Stimulated activated naive CD8-positive, alpha-beta T cell treated with anti-CD3 and anti-CD28 coated beads, Interleukin-15, Interleukin-2, amounts not matched to agents 100 ng/mL and 50 ng/mL, for 24 hours (primary cell): Measurements from ENCODE around the gene OMA1.
"Not testable (repeated sequence)": the region's sequence is repeated elsewhere in the genome, so short reads cannot be mapped to it uniquely, and the experiment has no call there.

Source experiments
- H3K27ac Mint-ChIP-seq: one replicate; pipeline ENCODE4 v1.8.0; 2021; ENCODE audit warnings: mild to moderate bottlenecking, mixed read lengths
- H3K27me3 Mint-ChIP-seq: one replicate; pipeline ENCODE4 v1.8.0; 2021; ENCODE audit warnings: mixed read lengths
- H3K36me3 Mint-ChIP-seq: one replicate; pipeline ENCODE4 v1.8.0; 2021; ENCODE audit warnings: low read depth, mixed read lengths
- H3K4me1 Mint-ChIP-seq: one replicate; pipeline ENCODE4 v1.8.0; 2021; ENCODE audit warnings: low read depth, mixed read lengths
- H3K4me3 Mint-ChIP-seq: one replicate; pipeline ENCODE4 v1.8.0; 2021; ENCODE audit warnings: mild to moderate bottlenecking, mixed read lengths
- H3K9me3 Mint-ChIP-seq: one replicate; pipeline ENCODE4 v1.8.0; 2021; ENCODE audit warnings: mixed read lengths

OMA1 gene

DNA sequence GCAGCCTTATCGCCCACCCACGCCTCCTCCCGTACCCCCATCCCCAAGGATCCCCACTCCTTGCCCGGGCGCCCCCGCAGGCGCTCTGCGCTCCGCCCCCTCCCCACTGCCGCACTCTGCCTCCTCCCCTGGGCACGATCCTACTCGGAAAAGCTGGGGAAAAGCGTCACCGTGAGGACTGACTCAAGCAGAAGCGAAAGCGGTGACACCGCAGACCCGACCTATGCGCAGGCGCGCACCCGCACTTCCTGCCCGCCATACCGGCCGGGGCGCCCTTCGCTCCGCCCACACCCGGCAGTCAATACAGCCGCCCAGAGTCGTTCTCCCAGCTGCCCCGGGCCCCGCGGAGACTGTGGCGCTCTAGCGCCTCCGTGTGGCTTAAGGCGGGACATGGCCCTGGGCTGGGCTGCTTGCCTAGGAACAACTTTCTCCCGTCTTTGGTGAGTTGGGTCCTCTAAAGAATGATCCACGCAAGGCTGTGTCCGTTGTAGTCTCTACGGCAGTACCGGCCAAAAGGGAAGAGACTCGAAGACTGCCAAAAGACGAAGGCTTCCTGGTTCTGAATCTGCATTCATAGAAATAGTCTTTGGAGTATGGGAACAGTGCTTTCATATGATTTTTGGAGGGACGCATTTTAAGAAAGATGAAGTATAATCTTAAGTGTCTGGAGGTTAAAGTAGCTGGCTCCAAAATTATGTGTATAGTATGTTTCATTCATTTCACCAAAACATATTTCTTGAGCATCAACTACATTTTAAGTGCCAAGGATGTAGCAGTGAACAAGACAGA, at the start of gene OMA1:
Gene OMA1 (minus strand): TSS at position 207 of the 789 bp plus-strand sequence. CDS start 7,432 bp downstream, outside the sequence.
- Mint-ChIP-seq H3K27me3 (no peaks in the 10 kb centered on the region), H3K4me1 (peaks cover 33% of the 10 kb centered on the region), H3K36me3 (no peaks in the 10 kb centered on the region), H3K9me3 (no peaks in the 10 kb centered on the region), H3K27ac (peak within 1 kb of the TSS; percentile 95), H3K4me3 (peak within 1 kb of the TSS; percentile 93)

DNA sequence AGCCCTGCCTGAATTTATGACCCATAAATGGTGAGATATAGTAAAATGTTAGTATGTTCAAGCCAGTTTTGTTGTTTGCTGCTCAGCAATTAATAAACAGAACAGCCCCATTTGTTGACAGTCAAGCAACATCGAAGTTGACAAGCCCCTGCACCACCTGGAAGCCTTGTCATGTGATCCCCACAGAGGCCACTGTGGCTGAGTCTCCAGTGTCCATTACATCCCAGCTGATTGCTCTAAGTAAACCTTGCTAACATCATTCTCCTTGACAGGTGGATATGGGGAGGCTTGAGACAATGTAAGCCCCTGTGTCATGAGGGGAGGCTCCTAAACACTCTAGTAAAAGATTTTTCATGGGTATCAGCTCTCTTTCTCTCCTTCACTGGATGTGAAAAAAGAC, 48.0 kb upstream of the OMA1 start:
- Mint-ChIP-seq H3K36me3 (no peaks in the 10 kb centered on the region), H3K4me3 (no peak overlapping the region), H3K4me1 (no peaks in the 10 kb centered on the region), H3K9me3 (no peaks in the 10 kb centered on the region), H3K27ac (no peak overlapping the region), H3K27me3 (peaks cover 40% of the 10 kb centered on the region)

GRCh38 chr1:58592522-58593134, 46.1 kb upstream of the OMA1 start:
- peaks cover 23% of the 10 kb centered on the region for H3K27me3 Mint-ChIP-seq
- H3K4me3 Mint-ChIP-seq, result no peak overlapping the region
- no peaks in the 10 kb centered on the region for H3K36me3 Mint-ChIP-seq
- H3K9me3 Mint-ChIP-seq, result no peaks in the 10 kb centered on the region
- no peak overlapping the region for H3K27ac Mint-ChIP-seq
- H3K4me1 Mint-ChIP-seq, result no peaks in the 10 kb centered on the region

- Mint-ChIP-seq H3K27me3 (peaks cover 26% of the 10 kb centered on the region), H3K36me3 (no peaks in the 10 kb centered on the region), H3K9me3 (no peaks in the 10 kb centered on the region), H3K27ac (no peak overlapping the region), H3K4me1 (no peaks in the 10 kb centered on the region), H3K4me3 (no peak overlapping the region)
These were observed 45.3 kb upstream of the OMA1 start for GRCh38 chr1:58591806-58592205.

DNA sequence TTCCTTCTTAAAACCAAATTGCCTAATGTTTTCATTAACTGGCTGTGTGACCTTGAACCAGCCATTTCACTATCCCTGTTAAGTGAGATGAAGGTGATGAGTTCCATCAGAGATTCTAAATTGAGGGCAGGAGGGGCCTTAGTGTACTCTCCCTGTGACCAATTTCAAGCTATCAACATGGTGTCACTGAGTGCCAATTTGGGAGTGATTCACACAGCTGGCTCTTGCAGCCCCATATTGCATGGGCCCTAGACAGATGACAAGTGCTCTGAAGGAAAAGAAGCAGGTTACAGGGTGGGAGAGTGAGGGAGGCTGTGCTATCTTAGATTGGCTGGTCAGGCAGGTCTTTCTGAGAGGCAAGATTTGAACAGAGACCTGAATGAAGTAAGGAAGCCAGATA, 43.5 kb upstream of the OMA1 start:
- Mint-ChIP-seq H3K4me3 (no peak overlapping the region), H3K9me3 (no peaks in the 10 kb centered on the region), H3K27ac (no peak overlapping the region), H3K36me3 (no peaks in the 10 kb centered on the region), H3K27me3 (peaks cover 38% of the 10 kb centered on the region), H3K4me1 (peaks cover 6% of the 10 kb centered on the region)

- Mint-ChIP-seq H3K27ac (no peak overlapping the region), H3K4me3 (no peak overlapping the region), H3K36me3 (no peaks in the 10 kb centered on the region), H3K4me1 (peaks cover 21% of the 10 kb centered on the region), H3K27me3 (peaks cover 36% of the 10 kb centered on the region), H3K9me3 (no peaks in the 10 kb centered on the region)
These were observed 41.9 kb upstream of the OMA1 start for GRCh38 chr1:58588396-58588795.

- H3K9me3 Mint-ChIP-seq, result no peaks in the 10 kb centered on the region
- no peaks in the 10 kb centered on the region for H3K36me3 Mint-ChIP-seq
These were observed 41.1 kb upstream of the OMA1 start for GRCh38 chr1:58587667-58588066.

GRCh38 chr1:58586271-58586670, 39.7 kb upstream of the OMA1 start:
- no peaks in the 10 kb centered on the region for H3K36me3 Mint-ChIP-seq
- no peak overlapping the region for H3K27ac Mint-ChIP-seq
- peaks cover 22% of the 10 kb centered on the region for H3K4me1 Mint-ChIP-seq
- H3K4me3 Mint-ChIP-seq, result no peak overlapping the region
- peaks cover 33% of the 10 kb centered on the region for H3K27me3 Mint-ChIP-seq
- H3K9me3 Mint-ChIP-seq, result no peaks in the 10 kb centered on the region

More at GRCh38 chr1:58587667-58588066, 41.1 kb upstream of the OMA1 start:
- H3K27ac Mint-ChIP-seq, result no peak overlapping the region
- peaks cover 34% of the 10 kb centered on the region for H3K27me3 Mint-ChIP-seq
- peaks cover 22% of the 10 kb centered on the region for H3K4me1 Mint-ChIP-seq
- H3K4me3 Mint-ChIP-seq, result no peak overlapping the region

DNA sequence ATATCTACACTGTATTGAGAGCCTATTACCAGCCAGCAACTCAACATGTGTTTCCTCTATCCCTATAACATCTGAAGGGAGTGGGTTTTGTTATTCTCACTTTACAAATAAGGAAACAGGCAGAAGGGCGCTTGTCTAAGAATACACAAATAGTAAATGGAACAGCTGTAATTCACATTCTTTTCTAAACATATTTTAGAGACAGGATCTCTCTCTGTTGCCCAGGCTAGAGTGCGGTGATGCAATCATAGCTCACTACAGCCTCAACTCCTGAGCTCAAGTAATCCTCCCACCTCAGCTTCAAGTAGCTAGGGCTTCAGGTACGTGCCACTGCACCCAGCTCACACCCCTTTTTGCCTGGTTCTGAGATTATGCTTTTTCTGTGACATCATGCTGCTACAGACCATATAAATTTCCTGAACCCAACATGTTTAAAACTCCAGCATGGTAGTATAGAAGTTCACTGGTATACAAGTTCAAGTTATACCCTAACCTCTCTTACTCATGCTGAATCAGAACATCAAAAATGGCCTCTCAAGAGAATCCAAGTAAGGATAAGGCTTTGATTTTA, 39.1 kb upstream of the OMA1 start:
- Mint-ChIP-seq H3K4me3 (no peak overlapping the region), H3K4me1 (peaks cover 22% of the 10 kb centered on the region), H3K9me3 (no peaks in the 10 kb centered on the region), H3K36me3 (no peaks in the 10 kb centered on the region), H3K27ac (no peak overlapping the region), H3K27me3 (peaks cover 37% of the 10 kb centered on the region)

- Mint-ChIP-seq H3K36me3 (no peaks in the 10 kb centered on the region), H3K4me1 (peaks cover 22% of the 10 kb centered on the region), H3K27ac (no peak overlapping the region), H3K4me3 (no peak overlapping the region), H3K9me3 (no peaks in the 10 kb centered on the region), H3K27me3 (peaks cover 33% of the 10 kb centered on the region)
These were observed 38.6 kb upstream of the OMA1 start for GRCh38 chr1:58585166-58585565.

- Mint-ChIP-seq H3K4me3 (no peak overlapping the region), H3K4me1 (peaks cover 22% of the 10 kb centered on the region), H3K27me3 (peaks cover 41% of the 10 kb centered on the region), H3K36me3 (no peaks in the 10 kb centered on the region), H3K27ac (peak overlapping the region; percentile 27), H3K9me3 (no peaks in the 10 kb centered on the region)
These were observed 37.8 kb upstream of the OMA1 start for GRCh38 chr1:58584082-58584895.

- Mint-ChIP-seq H3K27ac (no peak overlapping the region), H3K4me3 (no peak overlapping the region), H3K4me1 (peaks cover 22% of the 10 kb centered on the region), H3K27me3 (peaks cover 45% of the 10 kb centered on the region), H3K36me3 (no peaks in the 10 kb centered on the region), H3K9me3 (no peaks in the 10 kb centered on the region)
These were observed 37.0 kb upstream of the OMA1 start for GRCh38 chr1:58583496-58583895.

DNA sequence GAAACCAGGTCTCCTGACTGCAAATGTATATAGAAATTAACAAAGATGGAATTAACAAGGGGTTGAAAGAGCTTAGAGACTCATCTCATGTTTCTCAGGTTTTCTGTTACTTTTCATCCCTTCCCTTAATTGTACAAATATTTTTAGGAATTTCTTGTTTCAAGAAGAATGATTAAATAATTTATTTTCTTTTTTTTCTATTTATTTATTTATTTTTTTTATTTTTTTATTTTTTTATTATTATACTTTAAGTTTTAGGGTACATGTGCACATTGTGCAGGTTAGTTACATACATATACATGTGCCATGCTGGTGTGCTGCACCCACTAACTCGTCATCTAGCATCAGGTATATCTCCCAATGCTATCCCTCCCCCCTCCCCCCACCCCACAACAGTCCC, 35.6 kb upstream of the OMA1 start:
- not testable (repeated sequence) for H3K27ac Mint-ChIP-seq, H3K9me3 Mint-ChIP-seq, H3K4me3 Mint-ChIP-seq, H3K36me3 Mint-ChIP-seq
- H3K4me1 Mint-ChIP-seq, result peaks cover 34% of the 10 kb centered on the region
- peaks cover 54% of the 10 kb centered on the region for H3K27me3 Mint-ChIP-seq

- Mint-ChIP-seq H3K36me3 (no peaks in the 10 kb centered on the region), H3K4me1 (peaks cover 35% of the 10 kb centered on the region), H3K27ac (no peak overlapping the region), H3K9me3 (no peaks in the 10 kb centered on the region), H3K27me3 (peaks cover 49% of the 10 kb centered on the region), H3K4me3 (no peak overlapping the region)
These were observed 35.1 kb upstream of the OMA1 start for GRCh38 chr1:58581641-58582040.

DNA sequence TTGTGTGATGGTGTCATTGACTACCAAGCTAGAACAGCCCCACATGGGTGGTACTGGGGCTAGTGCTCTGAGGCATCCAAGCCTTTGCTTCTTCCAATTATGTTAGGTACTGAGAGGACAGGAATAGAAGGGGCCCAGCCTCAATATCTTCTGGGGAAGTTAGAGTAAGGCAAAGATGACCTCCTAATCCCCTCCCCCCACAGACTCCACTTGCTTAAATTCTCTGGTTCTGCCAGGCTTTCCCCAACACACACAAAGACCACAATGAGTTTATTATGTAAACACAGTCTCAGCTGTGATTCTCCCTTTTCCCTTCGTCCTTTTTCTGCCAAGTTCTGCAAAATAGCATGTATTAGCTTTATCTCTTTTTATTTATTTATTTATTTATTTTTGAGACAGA, 33.7 kb upstream of the OMA1 start:
- no peak overlapping the region for H3K27ac Mint-ChIP-seq
- H3K27me3 Mint-ChIP-seq, result peaks cover 50% of the 10 kb centered on the region
- no peaks in the 10 kb centered on the region for H3K36me3 Mint-ChIP-seq
- peaks cover 43% of the 10 kb centered on the region for H3K4me1 Mint-ChIP-seq
- H3K9me3 Mint-ChIP-seq, result no peaks in the 10 kb centered on the region
- no peak overlapping the region for H3K4me3 Mint-ChIP-seq
